GM13977 (cell line): Measurements from ENCODE around the gene FHAD1.

ENCODE experiments used
- DNase-seq: peaks from one replicate; pipeline ENCODE4 v3.0.0; 2012; ENCODE audit warnings: low spot score
- in situ Hi-C: fragments of 300-500 bp; cut with MboI; formaldehyde crosslinking; loops from one replicate; pipeline ENCODE4 v1.12.0; 2022; ENCODE audit warnings: low sequenced_read_pairs, low pct_unique_long_range_greater_than_20kb, mixed read lengths, inconsistent platforms; ENCODE audit not compliant: unreplicated experiment
- TF ChIP-seq, protein P1 (sequence below): IDR thresholded peaks from 2 replicates; pipeline ENCODE4 v1.5.1; 2012; ENCODE audit warnings: mild to moderate bottlenecking, control low read depth; ENCODE audit not compliant: insufficient read depth; ENCODE audit errors: extremely low read depth, missing control alignments

Gene FHAD1

DNA sequence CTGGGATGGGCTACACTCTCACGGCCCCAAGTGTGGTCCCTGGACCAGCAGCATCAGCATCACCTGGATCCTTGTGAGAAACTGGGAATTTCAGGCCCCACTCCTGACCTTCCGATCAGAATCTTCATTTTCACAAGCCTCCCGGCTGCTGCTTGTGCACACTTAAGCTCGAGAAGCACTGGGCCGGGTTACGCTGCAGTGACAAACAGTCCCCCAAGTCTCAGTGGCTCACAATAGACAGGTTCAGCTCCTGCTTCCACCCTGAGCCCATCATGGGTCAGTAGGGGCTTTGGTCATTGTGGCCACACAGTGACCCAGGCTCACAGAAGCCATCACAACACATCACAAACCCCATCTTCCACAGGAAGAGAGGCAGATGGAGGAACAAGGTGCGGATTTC lies 63.5 kb downstream of the FHAD1 start:
- DNase-seq = no peak
- TF ChIP-seq, protein P1, sequence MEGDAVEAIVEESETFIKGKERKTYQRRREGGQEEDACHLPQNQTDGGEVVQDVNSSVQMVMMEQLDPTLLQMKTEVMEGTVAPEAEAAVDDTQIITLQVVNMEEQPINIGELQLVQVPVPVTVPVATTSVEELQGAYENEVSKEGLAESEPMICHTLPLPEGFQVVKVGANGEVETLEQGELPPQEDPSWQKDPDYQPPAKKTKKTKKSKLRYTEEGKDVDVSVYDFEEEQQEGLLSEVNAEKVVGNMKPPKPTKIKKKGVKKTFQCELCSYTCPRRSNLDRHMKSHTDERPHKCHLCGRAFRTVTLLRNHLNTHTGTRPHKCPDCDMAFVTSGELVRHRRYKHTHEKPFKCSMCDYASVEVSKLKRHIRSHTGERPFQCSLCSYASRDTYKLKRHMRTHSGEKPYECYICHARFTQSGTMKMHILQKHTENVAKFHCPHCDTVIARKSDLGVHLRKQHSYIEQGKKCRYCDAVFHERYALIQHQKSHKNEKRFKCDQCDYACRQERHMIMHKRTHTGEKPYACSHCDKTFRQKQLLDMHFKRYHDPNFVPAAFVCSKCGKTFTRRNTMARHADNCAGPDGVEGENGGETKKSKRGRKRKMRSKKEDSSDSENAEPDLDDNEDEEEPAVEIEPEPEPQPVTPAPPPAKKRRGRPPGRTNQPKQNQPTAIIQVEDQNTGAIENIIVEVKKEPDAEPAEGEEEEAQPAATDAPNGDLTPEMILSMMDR = no peak
- in situ Hi-C loops = no loop called here

DNA sequence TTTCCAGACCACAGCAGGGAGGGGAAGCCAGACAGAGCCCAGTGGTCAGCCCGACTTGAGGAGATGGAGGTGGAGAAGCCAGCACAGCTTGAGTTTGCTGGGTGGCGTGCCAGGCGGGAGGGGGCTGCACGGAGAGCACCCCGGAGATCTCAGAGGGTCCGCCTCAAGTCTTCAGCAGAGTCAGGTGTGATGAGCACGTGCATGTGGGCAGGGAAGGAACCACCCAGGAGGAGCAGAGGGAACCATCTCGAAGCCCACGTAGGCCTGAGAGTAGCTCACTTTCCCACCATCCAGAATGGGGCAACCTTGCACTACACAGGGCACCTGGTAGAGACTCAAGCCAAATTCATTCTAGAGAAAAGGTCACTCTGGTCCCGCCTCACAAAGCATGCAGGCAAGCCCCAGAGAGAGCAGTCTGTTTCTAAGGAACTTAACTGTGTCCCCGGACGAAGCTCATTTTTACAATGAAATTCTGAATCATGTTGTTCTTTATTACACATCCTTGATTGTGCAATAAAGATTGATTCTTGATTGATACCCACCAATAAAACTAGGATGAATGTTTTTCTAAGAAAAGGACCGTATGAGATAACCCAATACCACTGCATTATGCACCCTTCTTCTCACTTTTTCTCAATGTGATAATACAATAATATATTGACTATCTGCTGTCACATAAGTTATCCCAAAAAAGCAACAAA lies 64.2 kb downstream of the FHAD1 start:
- in situ Hi-C loops = no loop called here
- no peak for DNase-seq
- TF ChIP-seq, protein P1 = no peak

DNA sequence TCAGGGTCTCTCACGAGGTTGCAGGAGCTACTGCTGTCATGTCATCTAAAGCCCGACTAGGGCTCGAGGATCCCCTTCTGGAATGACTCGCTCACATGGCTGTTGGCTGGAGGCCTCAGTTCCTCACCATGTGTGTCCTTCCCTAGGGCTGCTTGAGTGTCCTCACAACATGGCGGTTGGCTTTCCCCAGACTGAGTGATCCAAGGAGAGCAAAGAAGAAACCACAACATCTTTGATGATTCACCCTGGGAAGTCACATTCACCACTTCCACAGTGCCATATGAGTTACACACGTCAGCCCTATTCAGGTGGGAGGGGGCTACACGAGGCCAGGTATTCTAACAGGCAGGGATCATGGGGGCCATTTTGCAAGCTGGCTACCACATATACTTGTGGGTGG lies 64.9 kb downstream of the FHAD1 start:
- in situ Hi-C loops = no loop called here
- DNase-seq = no peak
- TF ChIP-seq, protein P1 = no peak

DNA sequence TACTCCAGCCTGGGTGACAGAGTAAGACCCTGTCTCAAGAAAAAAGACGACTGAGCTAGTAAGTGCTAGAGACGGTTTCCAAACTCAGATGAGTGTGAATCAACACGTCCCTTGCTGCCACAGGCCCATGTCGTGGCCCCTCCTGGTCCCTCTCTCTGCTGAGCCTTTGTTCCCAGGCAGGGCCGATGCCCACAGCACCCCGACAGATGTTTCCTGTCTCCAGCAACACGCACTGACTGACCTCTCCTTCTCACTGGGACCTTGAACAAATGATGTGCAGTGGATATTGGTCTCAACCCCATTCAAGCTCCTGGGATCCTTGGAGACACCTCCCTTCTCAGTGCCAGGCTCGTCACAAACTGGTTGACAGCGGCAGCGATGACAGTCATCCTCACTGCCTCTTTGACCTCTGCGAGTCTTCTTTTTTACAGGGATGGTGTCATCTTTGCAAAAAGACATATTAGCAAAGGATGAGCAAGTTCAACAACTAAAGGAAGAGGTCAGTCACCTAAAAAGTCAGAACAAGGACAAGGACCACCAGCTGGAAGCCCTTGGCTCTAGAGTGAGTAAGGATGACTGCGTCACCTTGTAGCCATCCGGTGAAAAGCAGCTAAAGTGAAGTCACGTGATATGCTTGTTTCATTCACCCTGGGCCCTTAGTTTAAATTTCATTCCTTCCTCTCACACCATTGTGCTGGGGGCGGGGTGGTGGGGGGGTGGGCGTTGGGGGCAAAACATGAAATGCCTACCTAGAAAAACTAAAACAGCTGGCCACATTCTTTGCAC lies 65.8 kb downstream of the FHAD1 start:
- TF ChIP-seq, protein P1 = no peak
- in situ Hi-C loops = no loop called here
- DNase-seq = no peak

DNA sequence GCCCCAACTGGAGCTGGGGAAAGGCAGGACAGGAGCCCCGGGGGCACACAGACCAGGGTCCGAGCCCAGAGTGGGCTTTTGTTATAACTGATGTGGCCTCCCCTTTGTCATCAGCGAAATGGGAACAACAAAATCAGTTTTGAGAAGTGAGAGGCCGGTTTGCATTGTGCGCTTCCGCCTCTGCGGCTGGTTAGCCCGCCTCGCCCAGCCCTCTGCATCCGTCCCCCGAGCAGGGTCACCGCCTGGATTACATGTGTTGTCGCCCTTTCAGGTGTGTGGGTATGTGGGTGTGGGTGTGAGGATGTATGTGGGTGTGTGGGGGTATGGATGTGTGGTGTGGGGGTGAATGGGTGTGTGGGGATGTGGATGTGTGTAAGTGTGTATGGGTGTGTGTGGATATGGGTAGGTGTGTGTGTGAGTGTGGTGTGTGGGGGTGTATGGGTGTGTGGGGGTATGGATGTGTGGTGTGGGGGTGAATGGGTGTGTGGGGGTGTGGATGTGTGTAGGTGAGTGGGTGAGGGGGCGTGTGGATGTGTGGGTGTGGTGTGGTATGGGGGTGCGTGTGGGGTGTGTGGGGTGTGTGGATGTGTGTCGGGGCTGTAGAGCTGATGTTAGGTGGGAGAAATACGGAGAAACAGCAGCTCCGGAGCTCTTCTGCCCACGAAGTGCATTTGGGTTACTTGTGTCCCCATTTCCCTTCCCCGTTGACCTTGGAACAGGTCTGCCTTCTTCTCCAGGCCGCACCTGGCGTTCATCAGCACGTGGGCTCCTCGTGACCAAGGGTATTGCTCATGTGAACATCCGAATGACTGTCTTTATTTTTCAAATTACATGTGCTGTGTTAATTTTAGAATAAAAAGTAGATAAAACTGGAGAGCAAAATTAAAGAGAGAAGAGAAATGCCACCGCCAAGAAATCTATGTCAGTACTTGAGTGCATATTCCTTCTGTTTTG lies 67.6 kb downstream of the FHAD1 start:
- no peak for DNase-seq
- TF ChIP-seq, protein P1 = no peak
- in situ Hi-C loops = no loop called here

DNA sequence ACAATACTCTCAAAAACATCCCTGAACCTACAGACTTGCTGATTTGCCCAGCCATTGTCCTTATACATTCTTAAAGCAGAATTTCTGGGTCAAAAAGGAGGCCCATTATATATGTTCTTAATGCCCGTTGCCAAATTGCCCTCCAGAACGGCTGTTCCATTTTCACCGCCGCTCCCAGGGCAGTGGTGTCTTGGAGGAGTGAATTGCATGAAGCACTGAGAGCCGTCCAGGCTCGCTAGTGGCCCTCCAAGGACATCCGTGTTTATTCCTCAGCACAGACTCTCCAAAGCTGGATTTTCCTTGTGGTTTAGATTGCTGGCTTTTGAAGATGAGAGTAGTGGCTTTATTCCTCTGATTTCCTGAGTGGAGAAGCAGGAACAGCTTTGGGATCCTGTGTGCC lies 68.8 kb downstream of the FHAD1 start:
- TF ChIP-seq, protein P1 = no peak
- no peak for DNase-seq
- in situ Hi-C loops = no loop called here
